ENCODE results near the gene MARK1.
"Not testable (repeated sequence)": the region's sequence is repeated elsewhere in the genome, so short reads cannot be mapped to it uniquely, and the experiment has no call there.

- TF ChIP-seq, protein P1, sequence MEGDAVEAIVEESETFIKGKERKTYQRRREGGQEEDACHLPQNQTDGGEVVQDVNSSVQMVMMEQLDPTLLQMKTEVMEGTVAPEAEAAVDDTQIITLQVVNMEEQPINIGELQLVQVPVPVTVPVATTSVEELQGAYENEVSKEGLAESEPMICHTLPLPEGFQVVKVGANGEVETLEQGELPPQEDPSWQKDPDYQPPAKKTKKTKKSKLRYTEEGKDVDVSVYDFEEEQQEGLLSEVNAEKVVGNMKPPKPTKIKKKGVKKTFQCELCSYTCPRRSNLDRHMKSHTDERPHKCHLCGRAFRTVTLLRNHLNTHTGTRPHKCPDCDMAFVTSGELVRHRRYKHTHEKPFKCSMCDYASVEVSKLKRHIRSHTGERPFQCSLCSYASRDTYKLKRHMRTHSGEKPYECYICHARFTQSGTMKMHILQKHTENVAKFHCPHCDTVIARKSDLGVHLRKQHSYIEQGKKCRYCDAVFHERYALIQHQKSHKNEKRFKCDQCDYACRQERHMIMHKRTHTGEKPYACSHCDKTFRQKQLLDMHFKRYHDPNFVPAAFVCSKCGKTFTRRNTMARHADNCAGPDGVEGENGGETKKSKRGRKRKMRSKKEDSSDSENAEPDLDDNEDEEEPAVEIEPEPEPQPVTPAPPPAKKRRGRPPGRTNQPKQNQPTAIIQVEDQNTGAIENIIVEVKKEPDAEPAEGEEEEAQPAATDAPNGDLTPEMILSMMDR (IDR thresholded peaks at IDR 0.05), result not testable (repeated sequence)
- TF ChIP-seq POLR2AphosphoS5 (IDR thresholded peaks at IDR 0.05), result not testable (repeated sequence)
These were observed 77.7 kb downstream of the MARK1 start for GRCh38 chr1:220605651-220606050.
